ENCODE results near the gene CDC42BPB.

- TF ChIP-seq POLR2A (IDR thresholded peaks at IDR 0.05) (no peak), CTCF (IDR thresholded peaks at IDR 0.05) (no peak)
These were observed 55.5 kb downstream of the CDC42BPB start for GRCh38 chr14:103001651-103002396.
